Measurements from ENCODE around the gene RAD23B. TPM values are rescaled to one million over a fixed set of nuclear protein-coding genes. Genes with fewer than 3 reads are reported as not detected.

The RAD23B gene
- total RNA-seq, 2 experiments from 2014 or later = 149 to 158 TPM

DNA sequence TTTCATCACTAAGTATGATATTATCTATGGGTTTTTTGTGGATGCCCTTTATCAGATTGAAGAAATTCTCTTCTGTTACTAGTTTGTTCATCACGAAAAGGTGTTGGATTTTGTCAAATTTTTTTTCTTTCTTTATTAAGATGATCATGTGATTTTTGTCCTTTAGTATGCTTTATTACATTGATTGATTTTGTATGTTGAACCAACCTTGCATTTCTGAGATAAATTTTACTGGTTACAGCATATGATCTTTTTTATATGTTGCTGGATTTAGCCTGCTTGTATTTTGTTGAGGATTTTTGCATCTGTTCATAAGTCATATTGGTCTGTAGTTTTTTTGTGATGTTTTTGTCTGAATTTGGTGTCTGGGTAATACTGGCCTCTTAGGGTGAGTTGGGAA lies 42.8 kb downstream of the RAD23B start:
- POLR2A ChIA-PET = interaction anchor here (0.6 kb wide), 1 partner anchor 46 kb away, joined by 4 read pairs; no protein-coding TSS in a partner anchor
- CTCF ChIA-PET = no interaction called here

DNA sequence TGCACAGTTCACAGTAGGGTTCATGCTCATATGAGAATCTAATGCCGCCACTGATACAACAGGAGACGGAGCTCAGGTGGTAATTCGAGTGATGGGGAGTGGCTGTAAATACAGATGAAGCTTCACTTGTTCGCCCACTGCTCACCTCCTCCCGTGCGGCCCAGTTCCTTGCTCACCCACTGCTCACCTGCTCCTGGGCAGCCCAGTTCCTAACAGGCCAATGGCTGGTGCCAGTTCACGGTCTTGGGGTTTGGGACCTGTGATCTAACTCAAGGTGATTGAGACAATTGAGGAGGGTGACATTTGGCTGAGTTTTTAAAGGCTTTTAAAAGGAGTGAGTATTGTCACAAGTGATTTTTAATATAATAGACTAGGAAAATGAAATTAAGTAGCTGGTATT lies 45.4 kb downstream of the RAD23B start:
- POLR2A ChIA-PET = no interaction called here
- CTCF ChIA-PET = no interaction called here

DNA sequence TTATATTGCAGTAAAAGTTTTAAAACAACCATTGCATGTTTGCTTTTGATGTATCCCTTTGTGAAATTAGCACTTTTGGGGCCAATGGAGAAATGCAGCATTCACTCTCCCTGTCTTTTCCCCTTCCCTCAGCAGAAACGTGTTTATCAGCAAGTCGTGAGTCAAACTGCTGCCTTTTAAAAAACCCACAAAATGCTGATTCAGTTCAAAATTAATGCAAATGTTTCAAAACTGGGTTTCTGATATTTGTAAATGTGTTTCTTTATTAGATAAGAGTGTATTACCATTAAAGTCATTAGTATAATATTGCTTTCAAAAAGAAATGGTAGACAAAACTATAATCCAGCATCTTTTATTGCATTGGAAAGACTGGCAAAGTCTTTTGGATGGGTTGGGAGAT lies 47.3 kb downstream of the RAD23B start:
- ChIA-PET CTCF (no interaction called here), POLR2A (no interaction called here)

DNA sequence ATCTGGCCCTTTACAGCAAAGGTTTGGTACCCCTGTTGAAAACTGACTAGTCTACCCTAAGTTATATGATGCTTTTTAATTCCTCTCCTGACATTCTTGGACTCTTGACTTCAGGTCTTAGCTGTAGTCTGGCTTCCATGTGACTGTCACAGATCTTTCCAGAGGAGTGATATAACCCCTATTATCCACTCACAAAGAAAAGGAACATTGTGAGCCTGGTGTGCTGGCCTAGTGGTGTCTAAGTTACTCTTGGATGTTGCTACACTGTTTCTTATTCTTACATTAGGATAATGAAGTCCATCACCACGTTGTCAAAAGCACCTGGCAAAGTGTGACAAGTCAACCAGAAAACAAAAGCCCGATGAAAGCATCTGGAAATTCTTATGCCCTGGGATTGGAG lies 49.8 kb downstream of the RAD23B start:
- CTCF ChIA-PET = no interaction called here
- POLR2A ChIA-PET = no interaction called here

DNA sequence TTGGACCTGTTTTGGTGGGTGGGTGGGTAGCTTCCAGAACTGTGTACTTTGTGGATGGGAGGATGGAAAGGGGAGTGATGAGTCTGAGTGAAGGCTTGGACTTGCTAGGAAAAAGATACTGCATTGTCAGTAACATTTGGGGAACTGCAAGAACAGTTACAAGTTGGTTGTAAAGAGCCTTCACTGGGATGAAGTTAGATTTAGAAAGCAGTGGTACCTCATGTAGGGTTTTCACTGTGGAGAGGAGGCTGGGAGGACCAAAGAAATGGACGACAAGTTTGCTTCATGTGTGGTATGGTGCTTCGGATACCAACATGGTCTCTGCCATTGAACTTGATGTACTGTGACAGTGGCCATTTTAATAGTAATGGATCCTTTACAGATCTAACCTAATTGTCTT lies 50.3 kb downstream of the RAD23B start:
- POLR2A ChIA-PET = no interaction called here

DNA sequence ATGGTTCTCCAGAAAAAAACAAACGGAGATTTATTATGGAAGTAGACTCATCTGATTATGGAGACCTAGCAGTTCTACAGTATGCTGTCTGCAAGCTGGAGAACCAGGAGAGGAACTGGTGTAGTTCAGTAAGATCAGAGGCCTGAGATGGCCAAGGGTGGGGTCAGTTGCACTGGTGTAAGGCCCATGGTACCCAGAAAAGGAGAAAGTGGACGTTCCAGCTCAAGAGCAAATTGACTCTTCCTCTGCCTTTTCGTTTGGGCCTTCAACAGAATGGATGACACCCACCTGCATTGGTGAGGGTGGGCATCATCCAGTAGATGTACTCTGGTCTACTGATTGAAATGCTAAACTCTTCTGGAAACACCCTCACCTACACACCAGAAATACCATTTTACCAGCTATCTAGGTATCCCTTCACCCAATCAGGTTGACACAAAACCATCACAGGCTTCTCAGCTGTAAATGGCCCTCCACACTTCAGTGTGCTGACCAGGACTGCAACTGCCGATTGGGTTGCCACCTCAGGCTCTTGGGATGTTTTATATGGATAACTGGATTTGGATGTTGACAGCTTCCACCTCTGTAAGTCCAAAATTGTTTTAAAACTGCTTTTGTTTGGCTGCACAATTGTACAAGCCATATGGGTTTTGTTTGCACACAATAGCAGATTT lies 51.2 kb downstream of the RAD23B start:
- CTCF ChIA-PET = no interaction called here
- POLR2A ChIA-PET = no interaction called here

More for the DNA sequence above, 50.3 kb downstream of the RAD23B start:
- CTCF ChIA-PET = no interaction called here

DNA sequence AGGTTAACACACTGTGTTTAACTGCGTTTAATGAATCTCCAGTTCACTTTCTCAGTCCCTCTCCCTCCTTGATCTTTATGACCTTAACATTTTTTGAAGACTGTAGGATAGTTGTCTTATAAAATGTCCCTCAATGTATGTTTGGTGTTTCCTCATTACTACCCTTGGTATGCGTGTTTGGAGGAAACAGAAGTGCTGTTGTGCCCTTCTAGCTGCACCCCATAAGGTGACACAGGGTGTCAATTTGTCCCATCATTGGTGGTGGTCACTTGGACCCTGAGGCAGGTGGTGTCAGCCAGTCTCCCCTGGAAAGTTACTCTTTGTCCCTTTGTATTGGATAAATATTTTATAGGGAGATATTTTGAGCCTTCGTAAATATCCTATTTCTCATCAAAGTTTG lies 52.3 kb downstream of the RAD23B start:
- POLR2A ChIA-PET = no interaction called here

DNA sequence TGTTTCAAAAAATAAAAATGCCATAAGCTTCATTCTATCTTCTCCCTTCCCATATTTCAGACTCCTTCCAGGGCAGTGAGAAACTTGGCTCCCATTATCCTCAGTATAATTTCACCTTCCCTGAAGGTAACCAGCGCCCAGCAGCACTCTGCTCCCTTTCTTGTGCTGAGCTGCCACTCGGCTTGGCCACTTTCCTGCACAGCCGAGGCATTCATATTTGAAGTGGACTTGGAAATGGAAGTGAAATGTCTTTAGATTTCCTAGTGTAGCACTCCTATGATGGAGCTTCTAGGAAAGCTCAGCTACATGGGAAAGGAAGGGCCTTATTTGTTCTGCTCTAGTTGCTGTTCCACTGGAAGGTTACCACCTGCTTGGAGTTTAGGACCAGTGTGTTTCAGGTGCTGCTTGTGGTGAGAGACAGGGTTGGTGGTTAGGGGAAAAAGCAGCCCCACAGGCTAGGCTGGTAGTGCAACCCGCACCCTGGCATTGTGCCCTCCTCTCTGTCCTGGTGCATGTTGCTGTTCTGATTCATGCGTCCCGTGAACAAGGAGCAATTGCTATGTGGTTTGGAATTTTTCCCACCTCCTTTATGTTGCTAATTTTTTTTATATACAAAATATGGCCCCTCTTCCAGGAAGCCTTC lies 53.8 kb downstream of the RAD23B start:
- CTCF ChIA-PET = no interaction called here
- POLR2A ChIA-PET = no interaction called here

More for the DNA sequence above, 52.3 kb downstream of the RAD23B start:
- CTCF ChIA-PET = no interaction called here

DNA sequence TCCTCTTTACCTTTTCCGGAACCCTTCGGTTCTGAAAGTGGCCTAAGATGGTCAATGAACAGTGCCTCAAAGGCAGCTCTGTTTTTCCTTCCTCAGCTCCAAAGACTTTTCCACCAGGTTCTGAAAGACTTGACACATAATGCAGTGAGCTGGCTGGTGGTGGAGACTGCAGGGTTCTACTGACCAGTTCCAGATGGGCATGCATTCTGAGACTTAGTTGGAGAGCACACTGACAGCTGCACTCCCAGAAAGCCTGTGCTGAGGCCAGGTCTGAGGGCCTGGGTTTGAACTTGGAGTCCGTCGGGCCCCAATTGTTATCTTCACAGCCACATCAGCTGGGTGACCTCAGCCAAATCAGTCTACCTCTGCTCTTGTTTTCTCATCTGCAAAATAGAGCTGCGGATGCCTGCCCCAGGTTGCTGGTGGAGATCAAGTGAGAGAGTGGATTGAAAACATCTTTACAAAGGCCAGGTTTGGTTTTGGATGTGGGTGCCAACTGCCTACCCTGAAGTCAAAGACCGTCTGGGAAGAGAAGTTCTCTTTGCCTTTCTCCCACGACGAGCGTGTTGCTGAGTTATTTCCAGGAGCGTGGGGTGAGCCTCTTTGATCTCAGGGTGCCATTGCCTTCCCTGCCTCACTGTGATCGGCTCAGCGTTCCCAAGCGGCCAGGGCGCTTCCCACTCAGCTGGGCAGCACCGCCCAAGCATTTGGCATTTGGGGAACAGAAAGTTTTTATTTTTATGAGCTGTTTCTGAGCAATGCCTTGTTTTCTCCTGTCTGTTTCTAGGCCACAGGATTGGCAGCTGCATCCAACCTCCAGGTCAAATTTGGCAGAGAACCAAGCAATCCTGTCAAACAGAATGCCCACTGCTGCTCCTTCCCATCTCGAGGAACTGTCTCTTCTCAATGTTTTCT lies 54.9 kb downstream of the RAD23B start:
- POLR2A ChIA-PET = no interaction called here
- CTCF ChIA-PET = interaction anchor here (0.6 kb wide), 1 partner anchor 168 kb away, joined by 3 read pairs; no protein-coding TSS in a partner anchor

DNA sequence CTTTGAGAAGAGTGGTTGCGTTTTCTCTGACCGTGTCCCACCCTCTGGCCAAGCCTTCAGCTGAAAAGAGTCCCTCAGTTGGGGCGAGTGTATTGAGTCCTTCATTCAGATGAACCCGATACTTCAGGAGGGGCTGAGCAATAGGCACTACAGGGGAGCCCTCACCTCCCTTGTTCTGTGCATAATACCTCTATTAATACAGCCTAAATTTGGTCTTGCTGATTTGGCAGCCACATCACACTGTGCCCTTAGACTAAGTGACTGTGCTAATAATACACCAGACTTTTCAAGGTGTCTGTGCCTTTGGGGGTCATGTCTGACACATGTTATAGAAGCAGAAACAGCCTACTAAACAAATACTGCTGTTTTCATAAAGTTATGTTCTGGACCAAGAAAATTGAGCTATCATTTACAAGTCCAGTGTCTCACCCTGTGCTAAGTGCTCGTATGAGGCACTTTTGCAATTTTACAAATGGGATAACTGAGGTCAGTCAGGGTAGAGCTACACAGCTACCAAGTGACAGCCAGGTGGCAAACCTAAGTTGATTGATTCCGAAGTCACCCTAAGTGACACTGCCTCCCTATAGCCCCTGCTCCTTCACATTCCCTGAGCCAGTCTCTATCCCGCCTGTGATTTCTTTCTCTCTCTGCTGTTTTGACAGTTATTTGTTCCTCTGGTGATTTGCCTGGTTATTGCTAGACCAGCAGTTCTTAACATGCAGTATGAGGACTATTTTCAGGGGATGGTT lies 56.0 kb downstream of the RAD23B start:
- POLR2A ChIA-PET = no interaction called here
- CTCF ChIA-PET = interaction anchor here (0.7 to 0.8 kb wide), 2 partner anchors 15 to 1458 kb away, joined by 3 read pairs; no protein-coding TSS in a partner anchor

DNA sequence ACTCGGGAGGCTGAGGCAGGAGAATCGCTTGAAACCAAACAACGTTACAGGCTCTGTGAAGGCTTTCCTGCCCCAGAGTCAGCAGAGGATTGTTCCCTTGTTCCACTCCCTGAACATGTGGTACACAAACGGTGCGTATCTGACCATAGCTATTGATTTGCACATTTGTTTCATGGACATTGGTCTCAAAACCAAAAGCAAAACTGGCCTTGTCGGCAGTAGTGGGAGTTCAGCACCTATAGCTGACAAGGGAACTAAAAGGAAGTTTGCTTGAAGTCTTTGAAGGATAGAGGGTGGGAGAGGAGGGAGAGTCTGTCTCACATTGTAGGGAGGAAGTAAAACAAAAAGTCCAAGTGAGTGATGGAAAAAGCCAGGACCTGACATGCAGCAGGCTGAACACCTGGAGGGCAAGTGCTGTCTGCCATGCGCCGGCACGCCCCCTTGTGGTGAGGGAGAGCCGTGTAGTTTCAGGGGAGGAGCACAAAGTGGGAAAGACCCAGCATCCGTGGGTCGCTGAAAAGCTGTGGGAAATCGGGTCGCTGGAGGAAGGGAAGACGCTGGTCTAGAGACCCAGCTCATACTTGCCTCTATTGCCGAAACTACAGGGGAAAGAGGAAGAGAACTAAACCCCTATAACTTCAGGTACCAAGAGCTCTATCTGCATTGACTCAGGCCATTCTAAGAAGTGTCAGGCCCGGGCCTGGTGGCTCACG lies 58.0 kb downstream of the RAD23B start:
- ChIA-PET CTCF (interaction anchor here (0.7 to 2.3 kb wide), 11 partner anchors 11 to 203 kb away, joined by 3 to 13 read pairs (median 3); partner anchors contain the start of gene RAD23B), POLR2A (interaction anchor here (0.5 kb wide), 1 partner anchor 179 kb away, joined by 3 read pairs; no protein-coding TSS in a partner anchor)

DNA sequence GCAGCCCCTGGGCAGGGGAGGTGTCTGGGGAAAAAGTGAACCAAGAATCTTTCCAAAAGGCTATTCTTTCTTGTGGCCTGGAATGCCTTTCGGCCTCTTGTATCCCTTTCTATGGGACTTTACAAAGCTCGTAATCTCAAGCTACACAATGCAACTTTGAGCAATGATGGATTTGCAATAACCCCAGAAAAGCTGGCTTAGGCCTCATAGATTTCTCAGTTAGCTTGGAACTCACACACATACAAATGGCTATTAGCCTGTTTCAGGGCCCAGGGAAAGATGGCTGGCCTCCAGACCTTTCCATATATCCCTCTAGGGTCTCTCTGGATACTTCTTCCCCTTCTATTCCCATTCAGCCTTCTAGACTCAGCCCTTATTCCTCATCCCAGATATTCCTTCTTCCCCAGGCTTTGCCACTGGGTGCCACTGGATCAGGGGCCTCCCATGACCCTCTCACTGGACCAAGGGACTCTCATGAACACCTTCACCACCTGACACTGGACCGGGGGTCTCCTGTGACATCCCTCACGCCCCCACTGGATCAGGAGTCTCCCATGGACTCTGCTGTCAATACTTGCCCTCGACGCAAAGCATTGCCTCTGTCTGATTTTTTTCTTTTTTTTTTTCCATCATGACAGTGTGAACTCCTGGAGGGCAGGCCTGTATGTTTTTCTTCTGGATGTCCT lies 59.5 kb downstream of the RAD23B start:
- ChIA-PET POLR2A (no interaction called here), CTCF (interaction anchor here (1.2 to 2.3 kb wide), 3 partner anchors 59 to 105 kb away, joined by 3 to 13 read pairs (median 5); partner anchors contain the start of gene RAD23B)

DNA sequence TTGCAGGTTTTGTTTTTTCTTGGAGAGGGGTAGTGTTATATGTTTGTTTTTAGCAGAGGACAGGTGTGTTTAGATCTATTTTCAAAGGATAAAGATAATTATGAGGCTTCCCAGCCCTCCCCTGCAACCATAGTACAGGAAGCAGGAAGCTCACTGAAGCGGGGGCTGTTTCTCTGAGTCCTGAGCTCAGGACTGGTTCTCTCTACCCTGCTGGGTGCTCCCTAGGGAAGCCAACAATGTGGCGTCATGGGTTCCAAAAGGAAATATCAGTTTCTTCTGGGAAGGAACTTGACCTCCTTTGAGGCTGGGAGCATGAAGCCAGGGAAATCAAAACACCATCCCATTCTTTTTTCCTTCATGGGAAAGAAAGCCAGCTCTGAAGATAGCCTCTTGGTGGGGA lies 62.2 kb downstream of the RAD23B start:
- CTCF ChIA-PET = interaction anchor here (0.5 to 0.8 kb wide), 2 partner anchors 187 to 273 kb away, joined by 3 to 4 read pairs; no protein-coding TSS in a partner anchor
- POLR2A ChIA-PET = no interaction called here

DNA sequence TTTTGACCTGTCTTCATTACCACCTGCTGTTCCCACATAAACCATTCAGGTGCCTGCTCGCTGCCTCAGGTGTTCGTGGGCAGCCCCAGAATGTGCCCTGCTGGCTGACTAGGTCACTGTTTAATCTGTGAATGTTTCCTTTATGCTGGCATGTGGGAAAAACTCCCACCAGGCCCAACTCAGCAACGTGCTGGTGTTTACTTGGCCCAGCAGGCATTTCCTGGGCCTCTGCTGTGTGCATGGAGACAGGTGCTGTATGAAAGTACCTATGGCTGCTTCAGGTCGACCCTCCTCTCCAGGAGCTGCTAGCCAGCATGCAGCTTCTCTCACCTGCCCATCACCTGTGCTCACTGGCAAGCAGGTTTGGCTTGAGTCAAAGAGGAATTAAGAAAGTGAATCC lies 65.8 kb downstream of the RAD23B start:
- CTCF ChIA-PET = no interaction called here
- POLR2A ChIA-PET = no interaction called here

DNA sequence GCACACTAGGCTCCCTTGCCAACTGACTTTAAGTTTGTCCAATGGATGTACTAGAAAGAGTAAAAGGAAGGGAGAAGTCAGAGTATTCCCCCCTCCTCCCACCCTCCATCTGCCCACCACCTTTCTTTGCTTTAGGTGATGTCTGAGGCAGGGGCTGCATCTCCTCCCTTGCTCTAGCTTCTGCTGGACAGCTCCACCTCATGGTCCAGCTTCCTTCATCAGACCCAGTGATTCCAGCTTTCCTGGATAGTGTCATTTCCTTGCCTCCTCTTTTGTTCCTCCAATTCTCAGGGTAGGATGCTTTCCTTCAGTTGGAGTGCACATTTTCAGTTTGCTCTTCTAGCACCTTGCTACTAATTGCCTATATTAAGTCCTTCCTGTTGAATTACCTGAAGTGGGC lies 67.4 kb downstream of the RAD23B start:
- POLR2A ChIA-PET = no interaction called here
- CTCF ChIA-PET = no interaction called here

DNA sequence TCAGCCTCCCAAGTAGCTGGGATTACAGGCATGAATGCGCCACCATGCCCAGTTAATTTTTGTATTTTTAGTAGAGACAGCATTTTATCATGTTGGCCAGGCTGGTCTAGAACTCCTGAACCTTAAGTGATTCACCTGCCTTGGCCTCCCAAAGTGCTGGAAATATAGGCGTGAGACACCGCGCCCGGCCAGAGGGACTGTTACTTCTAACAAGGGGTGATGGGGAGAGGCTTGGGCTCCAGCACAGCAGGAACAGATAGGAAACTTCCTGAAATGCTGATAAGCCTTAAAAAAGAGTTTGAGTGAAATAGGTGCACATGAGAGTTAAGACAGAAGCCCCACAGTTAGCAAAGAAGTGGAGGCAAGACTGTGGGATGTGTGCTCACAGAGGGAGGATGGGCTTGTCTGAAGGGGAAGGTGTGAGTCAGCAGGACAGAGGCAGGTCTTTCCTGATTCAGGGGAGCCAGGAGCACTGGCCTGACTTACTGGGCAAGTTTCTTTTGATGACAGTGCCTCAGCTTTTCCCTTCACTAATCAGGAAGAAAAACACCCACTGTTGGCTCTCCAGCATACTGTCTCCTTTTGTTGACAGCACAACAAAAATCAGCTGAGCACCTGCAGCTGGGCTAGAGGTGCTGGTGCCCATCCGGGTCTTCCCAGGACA lies 68.4 kb downstream of the RAD23B start:
- CTCF ChIA-PET = interaction anchor here (1.6 kb wide), 1 partner anchor 10 kb away, joined by 3 read pairs; no protein-coding TSS in a partner anchor
- POLR2A ChIA-PET = no interaction called here

DNA sequence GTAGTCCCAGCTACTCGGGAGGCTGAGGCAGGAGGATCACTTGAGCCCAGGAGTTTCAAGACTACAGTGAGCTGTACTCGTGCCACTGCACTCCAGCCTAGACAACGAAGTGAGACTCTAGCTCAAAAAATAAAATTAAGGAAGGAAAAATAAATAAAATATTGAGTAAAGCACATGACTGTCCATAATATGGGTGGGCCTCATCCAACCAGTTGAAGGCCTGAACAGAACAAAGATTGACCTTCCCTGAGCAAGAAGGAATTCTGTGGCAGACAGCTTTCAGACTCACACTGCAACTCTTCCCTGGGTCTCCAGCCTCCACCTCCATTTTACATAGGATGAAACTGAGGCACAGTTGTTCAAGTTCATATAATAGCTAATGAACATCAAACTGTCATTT lies 72.3 kb downstream of the RAD23B start:
- POLR2A ChIA-PET = no interaction called here

DNA sequence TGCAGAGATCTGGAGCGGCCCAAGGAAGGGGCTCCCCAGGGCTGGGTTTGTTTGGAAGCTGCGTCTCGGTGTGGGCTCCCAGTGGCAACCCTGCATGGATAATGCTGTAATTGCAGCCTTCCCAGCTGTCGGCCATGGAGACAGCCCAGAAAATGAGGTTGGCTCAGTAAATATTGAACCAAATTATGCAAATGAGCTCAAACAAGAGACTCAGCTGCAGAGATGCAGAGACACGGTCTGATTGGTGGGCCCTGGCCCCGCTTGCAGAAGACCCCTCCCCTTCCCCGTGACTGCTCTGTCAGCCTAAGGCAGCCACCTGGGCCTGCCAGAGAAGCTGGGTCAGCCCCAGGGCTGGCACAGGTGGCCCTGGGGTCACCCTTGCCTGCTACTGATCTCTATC lies 75.9 kb downstream of the RAD23B start:
- CTCF ChIA-PET = no interaction called here
- POLR2A ChIA-PET = no interaction called here

More for the DNA sequence above, 72.3 kb downstream of the RAD23B start:
- CTCF ChIA-PET = no interaction called here

Data from activated CD8-positive, alpha-beta memory T cell treated with anti-CD3 and anti-CD28 coated beads for 36 hours (primary cell).